PC-3 (cell line): Measurements from ENCODE around the gene KCNJ9. TPM values are rescaled to one million over a fixed set of nuclear protein-coding genes. Genes with fewer than 3 reads are reported as not detected.

Experiments
- ATAC-seq: fragments of 200-7000 bp; cut with Tn5 transposase; 2 replicates; pipeline ENCODE4 v1.9.1; 2020; ENCODE audit warnings: mild to moderate bottlenecking, moderate library complexity
- BruUV-seq: library from RNA; stranded (reverse); fragments of 400-500 nt; replicated peaks from 2 replicates; lab custom pipeline; 2021; lab: Mats Ljungman, UMichigan
- CTCF ChIA-PET: fragments of 300-600 bp; sonication (Branson Sonifier 250); formaldehyde crosslinking; loops from one replicate; lab custom pipeline; 2022; ENCODE audit warnings: antibody characterized with exemption; lab: Charles Lee
- POLR2A ChIA-PET: fragments of 300-600 bp; sonication (Branson Sonifier 250); formaldehyde crosslinking; loops from one replicate; lab custom pipeline; 2022; ENCODE audit warnings: antibody characterized with exemption; ENCODE audit not compliant: unreplicated experiment; lab: Charles Lee
- DNase-seq: peaks from one replicate; pipeline ENCODE4 v3.0.0-alpha.2; 2015
- H2AFZ ChIP-seq: fragments of 300-600 bp; sonication (generic); 2 replicates; pipeline ENCODE4 v1.6.0; 2016; ENCODE audit warnings: antibody characterized with exemption, low read length
- H3F3A ChIP-seq: fragments of 300-600 bp; sonication (generic); one replicate; pipeline ENCODE4 v1.6.0; 2017; ENCODE audit warnings: antibody characterized with exemption, low read length, control low read depth, mild to moderate bottlenecking; ENCODE audit not compliant: unreplicated experiment
- H3K27ac ChIP-seq: fragments of 300-600 bp; sonication (generic); 2 replicates; pipeline ENCODE4 v1.5.1; 2016; ENCODE audit warnings: mild to moderate bottlenecking, low read length
- H3K27me3 ChIP-seq: fragments of 300-600 bp; sonication (generic); 2 replicates; pipeline ENCODE4 v1.6.1; 2016; ENCODE audit warnings: low read length, mixed read lengths
- H3K36me3 ChIP-seq: fragments of 300-600 bp; sonication (generic); 2 replicates; pipeline ENCODE4 v1.6.1; 2016; ENCODE audit warnings: low read depth, mixed run types, low read length, mixed read lengths
- H3K4me1 ChIP-seq: fragments of 300-600 bp; sonication (generic); 2 replicates; pipeline ENCODE4 v1.5.1; 2016; ENCODE audit warnings: low read length; ENCODE audit not compliant: insufficient read depth
- H3K4me2 ChIP-seq: fragments of 300-600 bp; sonication (generic); 2 replicates; pipeline ENCODE4 v1.6.0; 2016; ENCODE audit warnings: low read length
- H3K4me3 ChIP-seq: fragments of 300-600 bp; sonication (generic); 2 replicates; pipeline ENCODE4 v1.5.1; 2016; ENCODE audit warnings: mild to moderate bottlenecking, low read length, mixed read lengths
- H3K79me2 ChIP-seq: fragments of 300-600 bp; sonication (generic); 2 replicates; pipeline ENCODE4 v1.6.1; 2017; ENCODE audit warnings: low read length, mixed read lengths
- H3K9ac ChIP-seq: fragments of 300-600 bp; sonication (generic); 2 replicates; pipeline ENCODE4 v1.6.0; 2016; ENCODE audit warnings: mild to moderate bottlenecking, low read length
- H3K9me2 ChIP-seq: fragments of 300-600 bp; sonication (generic); replicated peaks from 2 replicates; pipeline ENCODE4 v1.6.1; 2016; ENCODE audit warnings: mixed run types, low read length, mixed read lengths
- H3K9me3 ChIP-seq: fragments of 300-600 bp; sonication (generic); 2 replicates; pipeline ENCODE4 v1.6.1; 2016; ENCODE audit warnings: low read length, mixed read lengths
- H4K20me1 ChIP-seq: fragments of 300-600 bp; sonication (generic); 2 replicates; pipeline ENCODE4 v1.6.1; 2016; ENCODE audit warnings: low read length, mixed read lengths
- EZH2 ChIP-seq: fragments of 300-600 bp; sonication (generic); IDR thresholded peaks from one replicate; pipeline ENCODE4 v1.6.1; 2017; ENCODE audit warnings: antibody characterized with exemption, mild to moderate bottlenecking, low read length; ENCODE audit not compliant: unreplicated experiment
- EZH2phosphoT487 ChIP-seq: fragments of 300-600 bp; sonication (generic); IDR thresholded peaks from 2 replicates; pipeline ENCODE4 v1.6.1; 2018; ENCODE audit warnings: mild to moderate bottlenecking, antibody characterized with exemption, low read length, borderline replicate concordance
- intact Hi-C: fragments of 100-400 bp; cut with micrococcal nuclease; formaldehyde crosslinking; loops from 2 replicates; pipeline ENCODE4 v1.9.0; 2023
- total RNA-seq: library from RNA; depleted of rRNA; stranded (reverse); fragments of >200 nt; gene quantifications from 2 replicates; pipeline ENCODE4 v1.2.3, GENCODE V29; 2014
- TF ChIP-seq, protein P1 (sequence below): fragments of 300-600 bp; sonication (generic); conservative IDR thresholded peaks from 2 replicates; pipeline ENCODE4 v1.5.1; 2017; ENCODE audit warnings: antibody characterized with exemption, low read depth, mild to moderate bottlenecking, low read length

KCNJ9 gene
- total RNA-seq, 1 experiment from 2014 or later, result not detected

DNA sequence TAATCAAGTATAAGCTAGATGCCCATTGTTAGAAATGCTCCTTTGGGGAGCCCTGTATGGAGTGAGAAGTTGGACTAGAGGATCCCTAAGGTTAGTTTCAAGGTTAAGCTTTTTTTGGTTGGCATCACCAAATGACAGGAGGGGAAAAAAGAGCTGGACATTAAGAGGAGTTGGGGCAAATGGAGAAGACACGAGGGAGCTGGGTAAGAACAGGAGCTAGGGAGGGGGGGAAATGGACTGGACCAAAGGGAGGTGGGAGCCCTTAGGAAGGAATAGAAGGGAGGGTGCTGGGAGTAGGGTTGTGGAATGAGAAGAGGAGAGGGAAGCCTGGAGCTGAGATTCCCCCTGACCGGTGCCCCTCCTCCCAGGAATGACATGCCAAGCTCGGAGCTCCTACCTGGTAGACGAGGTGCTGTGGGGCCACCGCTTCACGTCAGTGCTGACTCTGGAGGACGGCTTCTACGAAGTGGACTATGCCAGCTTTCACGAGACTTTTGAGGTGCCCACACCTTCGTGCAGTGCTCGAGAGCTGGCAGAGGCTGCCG is 5.9 kb downstream of the KCNJ9 start:
- Histone ChIP-seq H3F3A (no peaks in the 10 kb centered on the region), H3K4me3 (no peak overlapping the region), H3K36me3 (no peaks in the 10 kb centered on the region), H3K4me2 (no peak overlapping the region), H3K79me2 (no peaks in the 10 kb centered on the region), H3K9me2 (no peaks in the 10 kb centered on the region), H3K4me1 (peaks cover 4% of the 10 kb centered on the region; the same call in 1 of the 2 replicates), H3K27me3 (peaks cover 6% of the 10 kb centered on the region; the same call in 1 of the 2 replicates), H3K27ac (no peak overlapping the region), H4K20me1 (no peaks in the 10 kb centered on the region), H3K9me3 (no peaks in the 10 kb centered on the region), H3K9ac (no peak overlapping the region), H2AFZ (no peak overlapping the region)
- intact Hi-C loops, result no loop called here
- POLR2A ChIA-PET, result no interaction called here
- CTCF ChIA-PET, result interaction anchor here (0.7 kb wide), 1 partner anchor 10 kb away, joined by 3 read pairs; no protein-coding TSS in a partner anchor
- ATAC-seq (no peak), DNase-seq (no peak)
- no TSS peak for BruUV-seq
- TF ChIP-seq EZH2 (no peak), EZH2phosphoT487 (no peak)
- TF ChIP-seq, protein P1, sequence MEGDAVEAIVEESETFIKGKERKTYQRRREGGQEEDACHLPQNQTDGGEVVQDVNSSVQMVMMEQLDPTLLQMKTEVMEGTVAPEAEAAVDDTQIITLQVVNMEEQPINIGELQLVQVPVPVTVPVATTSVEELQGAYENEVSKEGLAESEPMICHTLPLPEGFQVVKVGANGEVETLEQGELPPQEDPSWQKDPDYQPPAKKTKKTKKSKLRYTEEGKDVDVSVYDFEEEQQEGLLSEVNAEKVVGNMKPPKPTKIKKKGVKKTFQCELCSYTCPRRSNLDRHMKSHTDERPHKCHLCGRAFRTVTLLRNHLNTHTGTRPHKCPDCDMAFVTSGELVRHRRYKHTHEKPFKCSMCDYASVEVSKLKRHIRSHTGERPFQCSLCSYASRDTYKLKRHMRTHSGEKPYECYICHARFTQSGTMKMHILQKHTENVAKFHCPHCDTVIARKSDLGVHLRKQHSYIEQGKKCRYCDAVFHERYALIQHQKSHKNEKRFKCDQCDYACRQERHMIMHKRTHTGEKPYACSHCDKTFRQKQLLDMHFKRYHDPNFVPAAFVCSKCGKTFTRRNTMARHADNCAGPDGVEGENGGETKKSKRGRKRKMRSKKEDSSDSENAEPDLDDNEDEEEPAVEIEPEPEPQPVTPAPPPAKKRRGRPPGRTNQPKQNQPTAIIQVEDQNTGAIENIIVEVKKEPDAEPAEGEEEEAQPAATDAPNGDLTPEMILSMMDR, result no peak

DNA sequence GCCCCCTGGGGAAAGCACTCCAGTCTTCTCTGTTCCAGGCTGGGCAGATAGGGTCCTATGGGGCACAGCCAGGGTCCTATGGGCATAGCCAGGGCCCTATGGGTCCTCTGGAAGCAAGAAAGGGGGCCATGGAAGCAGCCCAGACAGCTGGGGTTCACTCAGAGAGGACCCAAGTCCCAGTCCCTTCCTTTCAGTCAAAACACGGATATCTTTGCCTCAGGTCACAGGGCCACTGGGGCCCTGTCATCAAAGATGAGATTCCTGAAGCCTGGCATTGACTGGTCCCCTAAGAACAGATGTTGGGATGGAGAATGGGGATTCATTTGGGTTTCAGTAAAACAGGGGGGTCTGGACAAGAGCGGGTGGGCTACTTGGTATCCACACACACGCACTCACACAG is 8.5 kb downstream of the KCNJ9 start:
- H3K36me3 ChIP-seq, result no peaks in the 10 kb centered on the region
- no peak overlapping the region for H3K9ac ChIP-seq
- ChIA-PET CTCF (no interaction called here), POLR2A (no interaction called here)
- no peaks in the 10 kb centered on the region for H3K27me3 ChIP-seq
- no peak overlapping the region for H3K27ac ChIP-seq
- H2AFZ ChIP-seq, result no peak overlapping the region
- DNase-seq (no peak), ATAC-seq (no peak)
- no peaks in the 10 kb centered on the region for H3K9me2 ChIP-seq
- no peak for TF ChIP-seq EZH2
- TF ChIP-seq EZH2phosphoT487, result no peak
- TF ChIP-seq, protein P1, result no peak
- H3K4me2 ChIP-seq, result no peak overlapping the region
- intact Hi-C loops, result no loop called here
- no peaks in the 10 kb centered on the region for H3K9me3 ChIP-seq
- no peaks in the 10 kb centered on the region for H3F3A ChIP-seq
- BruUV-seq, result no TSS peak
- no peaks in the 10 kb centered on the region for H3K79me2 ChIP-seq
- no peaks in the 10 kb centered on the region for H3K4me1 ChIP-seq
- H4K20me1 ChIP-seq, result no peaks in the 10 kb centered on the region
- H3K4me3 ChIP-seq, result no peak overlapping the region

DNA sequence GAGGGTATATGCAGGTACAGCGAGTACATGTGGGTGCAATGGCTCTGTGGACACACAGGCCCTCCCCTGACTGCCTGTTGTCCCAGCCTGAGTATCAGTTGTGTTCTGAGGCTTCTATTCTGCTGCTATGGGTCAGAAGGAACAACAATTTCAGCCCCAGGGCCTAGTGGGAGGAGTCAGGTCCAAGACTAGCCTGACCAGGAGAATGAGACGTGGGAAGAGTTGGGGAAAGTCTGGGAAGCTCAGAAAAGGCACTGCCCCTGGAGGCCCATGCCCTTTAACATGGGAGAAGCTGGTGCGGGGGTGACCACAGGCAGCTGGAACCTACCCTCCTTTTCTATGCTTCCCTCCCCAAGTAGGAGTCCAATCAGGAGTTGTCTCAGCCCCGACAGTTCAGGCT is 9.4 kb downstream of the KCNJ9 start:
- ATAC-seq (no peak), DNase-seq (no peak)
- Histone ChIP-seq H3K79me2 (no peaks in the 10 kb centered on the region), H3K27me3 (no peaks in the 10 kb centered on the region), H3K9ac (no peak overlapping the region), H3K4me3 (no peak overlapping the region), H2AFZ (no peak overlapping the region), H3K4me2 (no peak overlapping the region), H3K27ac (no peak overlapping the region), H4K20me1 (no peaks in the 10 kb centered on the region), H3K36me3 (no peaks in the 10 kb centered on the region), H3K9me3 (no peaks in the 10 kb centered on the region), H3F3A (no peaks in the 10 kb centered on the region), H3K4me1 (no peaks in the 10 kb centered on the region), H3K9me2 (no peaks in the 10 kb centered on the region)
- no TSS peak for BruUV-seq
- CTCF ChIA-PET, result no interaction called here
- no peak for TF ChIP-seq EZH2phosphoT487
- TF ChIP-seq EZH2, result no peak
- TF ChIP-seq, protein P1, result no peak
- intact Hi-C loops, result no loop called here
- POLR2A ChIA-PET, result no interaction called here
